Measurements from ENCODE around the gene PTPRC.

DNA sequence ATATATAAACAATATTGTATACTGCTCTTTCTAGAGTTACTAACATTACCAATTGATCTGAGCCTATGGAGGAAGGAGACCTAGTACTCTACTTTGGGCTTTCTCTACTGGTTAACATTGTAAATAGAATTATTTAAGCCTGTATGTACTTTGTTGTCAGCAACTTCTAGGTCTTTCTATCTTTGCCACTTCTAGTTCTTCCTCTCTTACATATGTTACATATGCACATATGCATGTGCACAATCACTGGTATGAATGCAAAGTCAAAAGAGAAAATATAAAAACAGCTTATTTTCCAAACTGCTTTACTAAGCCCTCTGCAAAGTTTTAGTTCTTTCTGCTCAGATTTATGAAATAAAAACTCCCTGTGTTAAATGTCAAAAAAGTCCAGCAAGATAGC is 84.3 kb downstream of the PTPRC start:
- TF ChIP-seq, protein P1, sequence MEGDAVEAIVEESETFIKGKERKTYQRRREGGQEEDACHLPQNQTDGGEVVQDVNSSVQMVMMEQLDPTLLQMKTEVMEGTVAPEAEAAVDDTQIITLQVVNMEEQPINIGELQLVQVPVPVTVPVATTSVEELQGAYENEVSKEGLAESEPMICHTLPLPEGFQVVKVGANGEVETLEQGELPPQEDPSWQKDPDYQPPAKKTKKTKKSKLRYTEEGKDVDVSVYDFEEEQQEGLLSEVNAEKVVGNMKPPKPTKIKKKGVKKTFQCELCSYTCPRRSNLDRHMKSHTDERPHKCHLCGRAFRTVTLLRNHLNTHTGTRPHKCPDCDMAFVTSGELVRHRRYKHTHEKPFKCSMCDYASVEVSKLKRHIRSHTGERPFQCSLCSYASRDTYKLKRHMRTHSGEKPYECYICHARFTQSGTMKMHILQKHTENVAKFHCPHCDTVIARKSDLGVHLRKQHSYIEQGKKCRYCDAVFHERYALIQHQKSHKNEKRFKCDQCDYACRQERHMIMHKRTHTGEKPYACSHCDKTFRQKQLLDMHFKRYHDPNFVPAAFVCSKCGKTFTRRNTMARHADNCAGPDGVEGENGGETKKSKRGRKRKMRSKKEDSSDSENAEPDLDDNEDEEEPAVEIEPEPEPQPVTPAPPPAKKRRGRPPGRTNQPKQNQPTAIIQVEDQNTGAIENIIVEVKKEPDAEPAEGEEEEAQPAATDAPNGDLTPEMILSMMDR (IDR thresholded peaks at IDR 0.05) = no peak
- TF ChIP-seq POLR2AphosphoS5 (IDR thresholded peaks at IDR 0.05; ENCODE audit: insufficient read depth in 1 of 2, low read depth in 1 of 2) = no peak

Measured in vagina (tissue), 2 donors.